CD4-positive, alpha-beta T cell treated with Interferon alpha-2 for 1 hour (primary cell): ENCODE measurements around the gene KCNJ10.
"Not testable (repeated sequence)": the region's sequence is repeated elsewhere in the genome, so short reads cannot be mapped to it uniquely, and the experiment has no call there.

Experiments
- DNase-seq, 2 donors: peaks; one replicate each; pipeline ENCODE4 v3.0.0-alpha.2; 2020 to 2022

Gene KCNJ10

GRCh38 chr1:160053548-160054365, 16.2 kb downstream of the KCNJ10 start:
- no peak for DNase-seq

GRCh38 chr1:160052936-160053335, 17.0 kb downstream of the KCNJ10 start:
- no peak for DNase-seq

GRCh38 chr1:160050619-160051018, 19.3 kb downstream of the KCNJ10 start:
- no peak for DNase-seq

- not testable (repeated sequence) for DNase-seq
Observed at GRCh38 chr1:160050182-160050581, 19.8 kb downstream of the KCNJ10 start.

GRCh38 chr1:160049101-160049500, 20.9 kb downstream of the KCNJ10 start:
- no peak for DNase-seq

- no peak for DNase-seq
Observed at GRCh38 chr1:160048335-160048734, 21.6 kb downstream of the KCNJ10 start.

- no peak for DNase-seq
Observed at GRCh38 chr1:160047111-160047991, 22.6 kb downstream of the KCNJ10 start.

- peak; percentile 23 to 59 for DNase-seq
Observed at GRCh38 chr1:160046494-160047110, 23.4 kb downstream of the KCNJ10 start.

- DNase-seq: no peak
Observed at GRCh38 chr1:160045653-160046052, 24.3 kb downstream of the KCNJ10 start.

GRCh38 chr1:160043543-160043942, 26.4 kb downstream of the KCNJ10 start:
- no peak for DNase-seq

- DNase-seq: no peak
Observed at GRCh38 chr1:160040476-160040875, 29.5 kb downstream of the KCNJ10 start.

- DNase-seq: peak in 1 of 2 donors; percentile 3
Observed at GRCh38 chr1:160032165-160032820, 37.7 kb downstream of the KCNJ10 start.

- peak; percentile 92 to 94 for DNase-seq
Observed at GRCh38 chr1:160031365-160032164, 38.4 kb downstream of the KCNJ10 start, which contains the start of gene PIGM. Gene PIGM, minus strand, starts transcription at chr1:160031990. Its CDS starts 251 bp downstream, at chr1:160031739.

GRCh38 chr1:160030657-160031364, 39.1 kb downstream of the KCNJ10 start:
- DNase-seq: peak in 1 of 2 donors; percentile 23

- no peak for DNase-seq
Observed at GRCh38 chr1:160028426-160028825, 41.5 kb downstream of the KCNJ10 start.

GRCh38 chr1:160025314-160025713, 44.6 kb downstream of the KCNJ10 start:
- no peak for DNase-seq

- no peak for DNase-seq
Observed at GRCh38 chr1:160024195-160024905, 45.6 kb downstream of the KCNJ10 start.

- DNase-seq: no peak
Observed at GRCh38 chr1:160022330-160023310, 47.3 kb downstream of the KCNJ10 start.
